Testis (tissue), 3 donors: ENCODE data around the gene FARP1. TPM values are rescaled to one million over a fixed set of nuclear protein-coding genes. Genes with fewer than 3 reads are reported as not detected.

ENCODE experiments used
- DNase-seq: peaks from one replicate; pipeline ENCODE4 v3.0.0-alpha.2; 2019
- H3K27ac ChIP-seq, 2 donors: fragments of 200-600 bp; sonication (generic); one replicate each; pipeline ENCODE4 v1.5.1; 2019
- H3K27me3 ChIP-seq: fragments of 200-600 bp; sonication (generic); one replicate; pipeline ENCODE4 v1.5.1; 2019
- H3K36me3 ChIP-seq: fragments of 200-600 bp; sonication (generic); one replicate; pipeline ENCODE4 v1.5.1; 2017; ENCODE audit warnings: low read depth; ENCODE audit errors: missing control alignments
- H3K4me1 ChIP-seq: fragments of 200-600 bp; sonication (generic); one replicate; pipeline ENCODE4 v1.5.1; 2019
- H3K4me3 ChIP-seq, 2 donors: fragments of 200-600 bp; sonication (generic); one replicate each; pipeline ENCODE4 v1.5.1; 2017 to 2019
- H3K9me3 ChIP-seq: fragments of 200-600 bp; sonication (generic); one replicate; pipeline ENCODE4 v1.5.1; 2017
- CTCF ChIP-seq, 3 experiments: fragments of 450-650 bp in 2 of 3; fragments of 200-600 bp in 1 of 3; sonication (generic) in 1 of 3; IDR thresholded peaks; one replicate each; pipeline ENCODE4 v1.5.1; 2016 to 2019; ENCODE audit warnings: antibody characterized with exemption in 3 of 3, mild to moderate bottlenecking in 2 of 3, moderate library complexity in 1 of 3
- POLR2A ChIP-seq: fragments of 450-650 bp; IDR thresholded peaks from one replicate; pipeline ENCODE4 v1.6.1; 2017; ENCODE audit warnings: antibody characterized with exemption, mild to moderate bottlenecking, moderate library complexity
- WGBS, 2 donors: methylation state at CpG; one replicate each; pipeline ENCODE4 v1.1.5; 2018; 5-methylcytosine and 5-hydroxymethylcytosine counted together
- intact Hi-C: fragments of 100-400 bp; cut with DNase I; formaldehyde crosslinking; loops from one replicate; pipeline ENCODE4 v1.15.1; 2023; ENCODE audit warnings: low total_unique reads
- polyA plus RNA-seq: library from polyadenylated mRNA; stranded (reverse); fragments of 350-450 nt; fragmentation: Illumina TruSeq; extraction: RNeasy Lipid Tissue Mini Kit (QIAGEN cat#74804); gene quantifications from one replicate; pipeline ENCODE4 v1.2.3, GENCODE V29; 2014; ENCODE audit warnings: low read depth, low replicate concordance; ENCODE audit not compliant: insufficient read depth
- total RNA-seq, 2 donors: library from RNA; depleted of rRNA; stranded (reverse); fragments of >200 nt; gene quantifications; one replicate each; pipeline ENCODE4 v1.2.3, GENCODE V29; 2016

The FARP1 gene
- total and polyA plus RNA-seq, 3 donors from 2014 or later = 54.0 to 130 (median 69.1) TPM

- no peaks in the 10 kb centered on the region for H3K9me3 ChIP-seq
- intact Hi-C loops = no loop called here
- peaks cover 4% of the 10 kb centered on the region for H3K4me1 ChIP-seq
- TF ChIP-seq POLR2A = no peak
- TF ChIP-seq CTCF (IDR thresholded peaks at IDR 0.05) = no peak
- no peak overlapping the region for H3K27ac ChIP-seq
- H3K4me3 ChIP-seq = no peak overlapping the region
- 81 to 87% methylated on average over 5 of the region's 5 CpGs for WGBS, 2 donors
- no peaks in the 10 kb centered on the region for H3K27me3 ChIP-seq
- DNase-seq = no peak
- H3K36me3 ChIP-seq = no peaks in the 10 kb centered on the region
These were observed 228.7 kb downstream of the FARP1 start for GRCh38 chr13:98371516-98372023.

- Histone ChIP-seq H3K27me3 (no peaks in the 10 kb centered on the region), H3K4me1 (peaks cover 4% of the 10 kb centered on the region), H3K4me3 (no peak overlapping the region), H3K9me3 (no peaks in the 10 kb centered on the region), H3K27ac (no peak overlapping the region), H3K36me3 (no peaks in the 10 kb centered on the region)
- TF ChIP-seq CTCF (IDR thresholded peaks at IDR 0.05) (no peak), POLR2A (no peak)
- WGBS, 2 donors = 68 to 81% methylated on average over 8 of the region's 8 CpGs
- intact Hi-C loops = no loop called here
- DNase-seq = no peak
These were observed 230.0 kb downstream of the FARP1 start for GRCh38 chr13:98372876-98373275.

GRCh38 chr13:98374750-98375149 is 231.9 kb downstream of the FARP1 start:
- DNase-seq = no peak
- H3K4me3 ChIP-seq = no peak overlapping the region
- H3K36me3 ChIP-seq = no peaks in the 10 kb centered on the region
- no peaks in the 10 kb centered on the region for H3K27me3 ChIP-seq
- TF ChIP-seq POLR2A = no peak
- no peak for TF ChIP-seq CTCF (IDR thresholded peaks at IDR 0.05)
- no peaks in the 10 kb centered on the region for H3K9me3 ChIP-seq
- intact Hi-C loops = no loop called here
- 88% methylated on average over 1 of the region's 1 CpG for WGBS, 2 donors
- no peak overlapping the region for H3K27ac ChIP-seq
- H3K4me1 ChIP-seq = peaks cover 4% of the 10 kb centered on the region

- no peak for DNase-seq
These were observed 234.9 kb downstream of the FARP1 start for GRCh38 chr13:98377635-98378378.

More at GRCh38 chr13:98377635-98378378, 234.9 kb downstream of the FARP1 start:
- TF ChIP-seq CTCF (IDR thresholded peaks at IDR 0.05) (no peak), POLR2A (no peak)
- no peaks in the 10 kb centered on the region for H3K4me1 ChIP-seq
- no peak overlapping the region for H3K27ac ChIP-seq
- H3K27me3 ChIP-seq = no peaks in the 10 kb centered on the region
- no peaks in the 10 kb centered on the region for H3K36me3 ChIP-seq
- no peak overlapping the region for H3K4me3 ChIP-seq
- intact Hi-C loops = no loop called here
- H3K9me3 ChIP-seq = no peaks in the 10 kb centered on the region
- WGBS, 2 donors = 85 to 93% methylated on average over 11 to 13 of the region's 13 CpGs
